CD4-positive, alpha-beta T cell (primary cell): ENCODE results near the gene LPP. TPM values are rescaled to one million over a fixed set of nuclear protein-coding genes. Genes with fewer than 3 reads are reported as not detected.

ENCODE experiments used
- ATAC-seq: fragments of 200-7000 bp; cut with Tn5 transposase; one replicate; pipeline ENCODE4 v1.10.0; 2022; ENCODE audit warnings: mild to moderate bottlenecking; ENCODE audit not compliant: poor library complexity
- CTCF ChIA-PET: fragments of 350-600 bp; sonication (Branson Sonifier 250); formaldehyde crosslinking; loops from one replicate; lab custom pipeline; 2021; ENCODE audit warnings: antibody characterized with exemption, inconsistent platforms; lab: Charles Lee
- POLR2A ChIA-PET: fragments of 350-600 bp; sonication (Branson Sonifier 250); formaldehyde crosslinking; loops from one replicate; lab custom pipeline; 2021; ENCODE audit warnings: antibody characterized with exemption, inconsistent platforms; lab: Charles Lee
- DNase-seq, 14 experiments: peaks; one replicate each; pipeline ENCODE4 v3.0.0-alpha.2; 2013 to 2020; ENCODE audit warnings: mixed read lengths in 2 of 14
- H3K27ac ChIP-seq, 2 donors: one replicate each; pipeline versions ENCODE4 v1.5.1 to v1.7.0; 2013; ENCODE audit warnings: low read length in 2 of 2, low read depth in 1 of 2, mild to moderate bottlenecking in 1 of 2
- H3K27me3 ChIP-seq, 2 experiments: 1 replicate in 1 of 2; 2 replicates in 1 of 2; pipeline versions ENCODE4 v1.6.1 to v1.7.0; 2013; ENCODE audit warnings: low read length in 2 of 2, control low read depth in 1 of 2, mild to moderate bottlenecking in 1 of 2, moderate library complexity in 1 of 2; ENCODE audit not compliant: insufficient read depth in 2 of 2, control insufficient read depth in 1 of 2
- H3K36me3 ChIP-seq: one replicate; pipeline ENCODE4 v1.6.1; 2013; ENCODE audit warnings: low read length, control low read depth; ENCODE audit not compliant: insufficient read depth
- H3K4me1 ChIP-seq: one replicate; pipeline ENCODE4 v1.6.1; 2013; ENCODE audit warnings: low read length, control low read depth; ENCODE audit not compliant: insufficient read depth
- H3K4me3 ChIP-seq: one replicate; pipeline ENCODE4 v1.5.1; 2013; ENCODE audit warnings: mild to moderate bottlenecking, low read length, moderate library complexity
- H3K9me3 ChIP-seq, 2 experiments: 1 replicate in 1 of 2; 2 replicates in 1 of 2; pipeline versions ENCODE4 v1.6.1 to v1.7.0; 2013; ENCODE audit warnings: low read length in 2 of 2, mild to moderate bottlenecking in 2 of 2, control low read depth in 1 of 2, moderate library complexity in 1 of 2; ENCODE audit not compliant: control insufficient read depth in 1 of 2, insufficient read depth in 1 of 2
- H3K27ac Mint-ChIP-seq: one replicate; pipeline ENCODE4 v1.8.0; 2020; ENCODE audit warnings: mixed read lengths
- H3K27me3 Mint-ChIP-seq: one replicate; pipeline ENCODE4 v1.8.0; 2021; ENCODE audit warnings: mixed read lengths
- H3K36me3 Mint-ChIP-seq: one replicate; pipeline ENCODE4 v1.8.0; 2021; ENCODE audit warnings: low read depth, mixed read lengths
- H3K4me1 Mint-ChIP-seq: one replicate; pipeline ENCODE4 v1.8.0; 2021; ENCODE audit warnings: low read depth, mixed read lengths
- H3K4me3 Mint-ChIP-seq: one replicate; pipeline ENCODE4 v1.8.0; 2020; ENCODE audit warnings: mild to moderate bottlenecking, mixed read lengths
- H3K9me3 Mint-ChIP-seq: one replicate; pipeline ENCODE4 v1.8.0; 2020; ENCODE audit warnings: mixed read lengths
- intact Hi-C, 2 experiments: fragments of 100-400 bp; cut with DNase I in 1 of 2; cut with micrococcal nuclease in 1 of 2; formaldehyde crosslinking; loops; one replicate each; pipeline versions ENCODE4 v1.15.1 to v1.9.0; 2023 to 2025; cut with DNase I, micrococcal nuclease
- total RNA-seq, 174 experiments: library from RNA in 2 of 174; stranded (reverse) in 2 of 174; gene quantifications; one replicate each; pipeline ENCODE4 v1.2.3 and lab custom pipeline; 2021 to 2026
- TF ChIP-seq, protein P1 (sequence below): fragments of 200-600 bp; IDR thresholded peaks from one replicate; pipeline ENCODE4 v1.8.0; 2022; ENCODE audit warnings: antibody characterized with exemption, mild to moderate bottlenecking

Gene LPP
- total RNA-seq, 2 experiments from 2014 or later = 45.6 to 45.9 TPM

DNA sequence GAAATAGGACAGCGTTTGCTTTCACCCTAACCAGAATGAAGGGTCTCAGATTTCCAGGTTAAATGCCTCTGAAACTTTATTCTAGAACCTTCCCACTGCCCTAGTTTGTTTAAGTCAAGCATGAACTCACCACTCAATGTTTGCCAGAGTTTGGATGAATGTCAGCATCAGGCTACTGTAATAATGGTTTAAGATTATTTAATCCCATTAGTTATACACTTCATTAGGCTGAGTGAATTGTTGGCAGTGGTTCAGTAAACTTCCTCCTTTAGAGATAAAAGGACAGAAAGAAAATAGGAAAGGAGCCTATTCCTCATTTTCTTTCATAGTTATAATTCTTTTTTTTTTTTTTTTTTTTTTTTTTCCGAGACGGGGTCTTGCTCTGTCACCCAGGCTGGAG lies 615.9 kb downstream of the LPP start:
- Histone ChIP-seq H3K9me3 (no peaks in the 10 kb centered on the region), H3K27ac (no peak overlapping the region), H3K4me1 (no peaks in the 10 kb centered on the region), H3K36me3 (no peaks in the 10 kb centered on the region), H3K27me3 (no peaks in the 10 kb centered on the region), H3K4me3 (no peak overlapping the region)
- intact Hi-C loops = no loop called here
- POLR2A ChIA-PET = no interaction called here
- Mint-ChIP-seq H3K27ac (no peak overlapping the region), H3K9me3 (no peaks in the 10 kb centered on the region), H3K4me1 (no peaks in the 10 kb centered on the region), H3K36me3 (no peaks in the 10 kb centered on the region), H3K4me3 (no peak overlapping the region), H3K27me3 (no peaks in the 10 kb centered on the region)
- TF ChIP-seq, protein P1, sequence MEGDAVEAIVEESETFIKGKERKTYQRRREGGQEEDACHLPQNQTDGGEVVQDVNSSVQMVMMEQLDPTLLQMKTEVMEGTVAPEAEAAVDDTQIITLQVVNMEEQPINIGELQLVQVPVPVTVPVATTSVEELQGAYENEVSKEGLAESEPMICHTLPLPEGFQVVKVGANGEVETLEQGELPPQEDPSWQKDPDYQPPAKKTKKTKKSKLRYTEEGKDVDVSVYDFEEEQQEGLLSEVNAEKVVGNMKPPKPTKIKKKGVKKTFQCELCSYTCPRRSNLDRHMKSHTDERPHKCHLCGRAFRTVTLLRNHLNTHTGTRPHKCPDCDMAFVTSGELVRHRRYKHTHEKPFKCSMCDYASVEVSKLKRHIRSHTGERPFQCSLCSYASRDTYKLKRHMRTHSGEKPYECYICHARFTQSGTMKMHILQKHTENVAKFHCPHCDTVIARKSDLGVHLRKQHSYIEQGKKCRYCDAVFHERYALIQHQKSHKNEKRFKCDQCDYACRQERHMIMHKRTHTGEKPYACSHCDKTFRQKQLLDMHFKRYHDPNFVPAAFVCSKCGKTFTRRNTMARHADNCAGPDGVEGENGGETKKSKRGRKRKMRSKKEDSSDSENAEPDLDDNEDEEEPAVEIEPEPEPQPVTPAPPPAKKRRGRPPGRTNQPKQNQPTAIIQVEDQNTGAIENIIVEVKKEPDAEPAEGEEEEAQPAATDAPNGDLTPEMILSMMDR = no peak
- DNase-seq (no peak), ATAC-seq (no peak)
- CTCF ChIA-PET = no interaction called here

DNA sequence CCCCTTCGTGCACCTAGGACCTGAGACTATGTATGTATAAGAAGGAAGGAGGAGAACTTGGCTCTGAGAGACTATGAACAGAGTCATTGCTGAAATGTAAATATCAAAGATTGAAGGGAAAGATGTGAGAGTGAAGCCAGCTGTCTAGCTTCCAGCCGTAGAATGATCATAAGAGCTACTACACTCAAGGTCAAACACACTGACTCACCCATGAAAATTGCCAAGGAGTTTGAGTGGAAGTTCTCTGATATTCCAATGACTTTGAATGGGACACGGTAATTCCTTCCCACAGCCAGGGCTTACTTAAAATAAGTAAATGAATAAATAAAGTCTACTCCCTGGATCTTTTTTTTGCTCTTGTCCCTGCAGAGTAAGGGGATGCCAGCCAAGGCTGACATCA lies 618.9 kb downstream of the LPP start:
- H3K4me3 ChIP-seq = no peak overlapping the region
- TF ChIP-seq, protein P1 = no peak
- H3K27me3 ChIP-seq = no peaks in the 10 kb centered on the region
- intact Hi-C loops = no loop called here
- no peaks in the 10 kb centered on the region for H3K36me3 ChIP-seq
- H3K36me3 Mint-ChIP-seq = no peaks in the 10 kb centered on the region
- H3K27ac Mint-ChIP-seq = no peak overlapping the region
- no peak for DNase-seq
- CTCF ChIA-PET = no interaction called here
- H3K4me1 Mint-ChIP-seq = no peaks in the 10 kb centered on the region
- H3K4me3 Mint-ChIP-seq = no peak overlapping the region
- no peaks in the 10 kb centered on the region for H3K27me3 Mint-ChIP-seq
- no peaks in the 10 kb centered on the region for H3K9me3 ChIP-seq
- ATAC-seq = no peak
- POLR2A ChIA-PET = no interaction called here
- no peaks in the 10 kb centered on the region for H3K4me1 ChIP-seq
- H3K27ac ChIP-seq = no peak overlapping the region
- no peaks in the 10 kb centered on the region for H3K9me3 Mint-ChIP-seq

DNA sequence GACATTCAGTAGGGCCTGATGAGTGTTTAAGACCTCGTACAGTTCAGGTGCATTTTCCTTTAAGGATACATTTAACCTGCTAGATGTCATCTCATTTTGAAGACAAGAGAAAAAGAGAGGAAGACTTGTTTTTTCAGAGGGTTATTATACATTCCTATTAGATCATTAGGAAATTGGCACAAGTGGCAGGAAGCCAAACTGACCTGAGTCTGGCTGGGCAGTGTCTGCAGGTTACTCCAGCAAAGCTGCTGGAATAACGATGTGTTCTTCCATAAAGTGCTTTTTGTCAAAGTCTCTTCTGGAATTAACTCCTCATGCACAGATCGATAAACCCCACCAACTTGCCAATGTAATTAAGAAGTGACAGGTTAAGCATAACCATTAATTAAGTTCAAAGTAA lies 621.5 kb downstream of the LPP start:
- H3K4me3 Mint-ChIP-seq = no peak overlapping the region
- POLR2A ChIA-PET = no interaction called here
- CTCF ChIA-PET = no interaction called here
- H3K9me3 ChIP-seq = no peaks in the 10 kb centered on the region
- no peak overlapping the region for H3K27ac ChIP-seq
- ATAC-seq (no peak), DNase-seq (no peak)
- H3K36me3 Mint-ChIP-seq = no peaks in the 10 kb centered on the region
- no peak overlapping the region for H3K4me3 ChIP-seq
- TF ChIP-seq, protein P1 = no peak
- H3K36me3 ChIP-seq = no peaks in the 10 kb centered on the region
- H3K27ac Mint-ChIP-seq = no peak overlapping the region
- intact Hi-C loops = no loop called here
- H3K27me3 Mint-ChIP-seq = no peaks in the 10 kb centered on the region
- H3K4me1 ChIP-seq = no peaks in the 10 kb centered on the region
- H3K9me3 Mint-ChIP-seq = no peaks in the 10 kb centered on the region
- no peaks in the 10 kb centered on the region for H3K27me3 ChIP-seq
- no peaks in the 10 kb centered on the region for H3K4me1 Mint-ChIP-seq
